H9 (cell line): Measurements from ENCODE around the gene PEPD. TPM values are rescaled to one million over a fixed set of nuclear protein-coding genes. Genes with fewer than 3 reads are reported as not detected.

Experiments used
- DNase-seq: peaks from one replicate; pipeline ENCODE4 v3.0.0-alpha.2; 2017
- H2AFZ ChIP-seq: one replicate; pipeline ENCODE4 v1.6.1; 2013; ENCODE audit warnings: mild to moderate bottlenecking, low read length, control low read depth, moderate library complexity
- H2AK5ac ChIP-seq: 2 replicates; pipeline ENCODE4 v1.6.1; 2013; ENCODE audit warnings: low read length, control low read depth, mixed read lengths; ENCODE audit not compliant: insufficient read length
- H2BK120ac ChIP-seq: one replicate; pipeline ENCODE4 v1.6.1; 2013; ENCODE audit warnings: low read depth, mild to moderate bottlenecking, low read length, control low read depth, inconsistent platforms; ENCODE audit not compliant: poor library complexity, severe bottlenecking
- H2BK12ac ChIP-seq: 2 replicates; pipeline ENCODE4 v1.6.1; 2013; ENCODE audit warnings: low read length, control low read depth, mixed read lengths, low read depth; ENCODE audit not compliant: insufficient read length
- H2BK15ac ChIP-seq: 2 replicates; pipeline ENCODE4 v1.6.1; 2013; ENCODE audit warnings: low read depth, low read length, control low read depth
- H2BK20ac ChIP-seq: one replicate; pipeline ENCODE4 v1.6.1; 2013; ENCODE audit warnings: low read depth, mild to moderate bottlenecking, low read length, control low read depth, inconsistent platforms; ENCODE audit not compliant: poor library complexity, severe bottlenecking
- H2BK5ac ChIP-seq: 2 replicates; pipeline ENCODE4 v1.6.1; 2013; ENCODE audit warnings: low read length, control low read depth, mixed read lengths; ENCODE audit not compliant: insufficient read length
- H3K14ac ChIP-seq: 2 replicates; pipeline ENCODE4 v1.6.1; 2013; ENCODE audit warnings: low read length, control low read depth; ENCODE audit not compliant: insufficient read depth
- H3K18ac ChIP-seq: 2 replicates; pipeline ENCODE4 v1.6.1; 2013; ENCODE audit warnings: low read depth, mild to moderate bottlenecking, mixed read lengths, low read length, control low read depth; ENCODE audit not compliant: insufficient read length
- H3K23ac ChIP-seq: 2 replicates; pipeline ENCODE4 v1.6.1; 2013; ENCODE audit warnings: low read length, control low read depth, mixed read lengths, low read depth; ENCODE audit not compliant: insufficient read length
- H3K23me2 ChIP-seq: 2 replicates; pipeline ENCODE4 v1.6.1; 2013; ENCODE audit warnings: low read depth, mild to moderate bottlenecking, mixed read lengths, low read length, control low read depth; ENCODE audit not compliant: insufficient read length, poor library complexity, severe bottlenecking
- H3K27ac ChIP-seq: 2 replicates; pipeline ENCODE4 v1.5.1; 2013; ENCODE audit warnings: low read length, control low read depth, mixed read lengths, low read depth; ENCODE audit not compliant: insufficient read length
- H3K27me3 ChIP-seq: 2 replicates; pipeline ENCODE4 v1.6.1; 2013; ENCODE audit warnings: low read length, control low read depth, inconsistent platforms; ENCODE audit not compliant: insufficient read depth
- H3K4ac ChIP-seq: 2 replicates; pipeline ENCODE4 v1.6.1; 2013; ENCODE audit warnings: low read depth, mild to moderate bottlenecking, control low read depth, inconsistent platforms, low read length, moderate library complexity
- H3K4me1 ChIP-seq: 2 replicates; pipeline ENCODE4 v1.6.1; 2013; ENCODE audit warnings: low read length, control low read depth, inconsistent platforms; ENCODE audit not compliant: insufficient read depth
- H3K4me2 ChIP-seq: 2 replicates; pipeline ENCODE4 v1.6.1; 2013; ENCODE audit warnings: low read length, control low read depth, mixed read lengths; ENCODE audit not compliant: insufficient read length, insufficient read depth
- H3K56ac ChIP-seq: 2 replicates; pipeline ENCODE4 v1.6.1; 2013; ENCODE audit warnings: low read depth, mild to moderate bottlenecking, mixed read lengths, low read length, control low read depth; ENCODE audit not compliant: insufficient read length
- H3K79me1 ChIP-seq: 2 replicates; pipeline ENCODE4 v1.6.1; 2013; ENCODE audit warnings: low read depth, mild to moderate bottlenecking, moderate library complexity, low read length, control low read depth, inconsistent platforms; ENCODE audit not compliant: insufficient read depth, poor library complexity, severe bottlenecking
- H3K79me2 ChIP-seq: 2 replicates; pipeline ENCODE4 v1.6.1; 2013; ENCODE audit warnings: low read length, control low read depth, inconsistent platforms; ENCODE audit not compliant: insufficient read depth
- H3K9ac ChIP-seq: 2 replicates; pipeline ENCODE4 v1.6.1; 2013; ENCODE audit warnings: low read length, control low read depth, mixed read lengths; ENCODE audit not compliant: insufficient read length; ENCODE audit errors: extremely low read depth
- H3K9me3 ChIP-seq: one replicate; pipeline ENCODE4 v1.6.1; 2013; ENCODE audit warnings: low read depth, low read length, inconsistent platforms; ENCODE audit not compliant: control insufficient read depth
- H3T11ph ChIP-seq: one replicate; pipeline ENCODE4 v1.6.1; 2013; ENCODE audit warnings: mild to moderate bottlenecking, low read length, control low read depth, inconsistent platforms
- H4K20me1 ChIP-seq: one replicate; pipeline ENCODE4 v1.6.1; 2013; ENCODE audit not compliant: control insufficient read depth, insufficient read length, insufficient read depth
- H4K5ac ChIP-seq: 2 replicates; pipeline ENCODE4 v1.6.1; 2013; ENCODE audit warnings: low read depth, mild to moderate bottlenecking, mixed read lengths, low read length, control low read depth; ENCODE audit not compliant: insufficient read length
- H4K8ac ChIP-seq: replicated peaks from 2 replicates; pipeline ENCODE4 v1.6.1; 2013; ENCODE audit warnings: low read length, control low read depth, mixed read lengths, low read depth; ENCODE audit not compliant: insufficient read length
- H4K91ac ChIP-seq: 2 replicates; pipeline ENCODE4 v1.6.1; 2013; ENCODE audit warnings: low read depth, mild to moderate bottlenecking, moderate library complexity, mixed read lengths, low read length, control low read depth; ENCODE audit not compliant: insufficient read length
- H3K27ac Mint-ChIP-seq, 3 experiments: 2 replicates in 2 of 3; 3 replicates in 1 of 3; pipeline ENCODE4 v1.8.0; 2020 to 2021; ENCODE audit warnings: mixed read lengths in 3 of 3, mild to moderate bottlenecking in 1 of 3, moderate library complexity in 1 of 3
- H3K27me3 Mint-ChIP-seq: 2 replicates; pipeline ENCODE4 v1.8.0; 2021; ENCODE audit warnings: low read depth, mild to moderate bottlenecking, moderate library complexity, mixed read lengths
- H3K36me3 Mint-ChIP-seq, 3 experiments: 2 replicates in 2 of 3; 3 replicates in 1 of 3; pipeline ENCODE4 v1.8.0; 2020 to 2021; ENCODE audit warnings: low read depth in 3 of 3, mixed read lengths in 3 of 3; ENCODE audit not compliant: insufficient read depth in 1 of 3
- H3K4me1 Mint-ChIP-seq, 2 experiments: 2 replicates each; pipeline ENCODE4 v1.8.0; 2020; ENCODE audit warnings: mixed read lengths in 2 of 2
- H3K4me3 Mint-ChIP-seq, 2 experiments: 2 replicates in 1 of 2; 3 replicates in 1 of 2; pipeline ENCODE4 v1.8.0; 2020 to 2021; ENCODE audit warnings: mild to moderate bottlenecking in 2 of 2, mixed read lengths in 2 of 2, moderate library complexity in 1 of 2
- H3K9me3 Mint-ChIP-seq, 2 experiments: 2 replicates in 1 of 2; 3 replicates in 1 of 2; pipeline ENCODE4 v1.8.0; 2020; ENCODE audit warnings: mild to moderate bottlenecking in 2 of 2, mixed read lengths in 2 of 2, moderate library complexity in 1 of 2
- WGBS: extraction: QIAGEN DNeasy Blood & Tissue Kit; methylation state at CpG from one replicate; pipeline ENCODE4 v1.1.7; 2013; ENCODE audit warnings: missing lambda C conversion rate, low lambda C conversion rate, mixed read lengths; ENCODE audit not compliant: insufficient read length; ENCODE audit errors: extremely low coverage; 5-methylcytosine and 5-hydroxymethylcytosine counted together
- total RNA-seq: library from RNA; stranded (reverse); gene quantifications from 2 replicates; pipeline ENCODE4 v1.2.1, GENCODE V29; 2021
- TF ChIP-seq, protein P1 (sequence below): fragments of 200-600 bp; sonication (generic); conservative IDR thresholded peaks from 3 replicates; pipeline ENCODE4 v1.8.0; 2021; ENCODE audit warnings: antibody characterized with exemption, mild to moderate bottlenecking

Gene PEPD
- total RNA-seq, 1 experiment from 2014 or later, result 52.8 TPM

- Histone ChIP-seq H2AFZ (no peak overlapping the region), H3K14ac (no peak overlapping the region), H3K4me1 (no peaks in the 10 kb centered on the region), H4K5ac (no peak overlapping the region), H3T11ph (no peak overlapping the region), H2AK5ac (no peak overlapping the region), H3K23me2 (no peaks in the 10 kb centered on the region), H3K27ac (no peak overlapping the region), H3K18ac (no peak overlapping the region), H3K4me2 (no peak overlapping the region), H4K91ac (no peak overlapping the region), H4K20me1 (no peaks in the 10 kb centered on the region), H3K9ac (no peak overlapping the region), H2BK120ac (no peak overlapping the region), H3K4ac (no peak overlapping the region), H2BK15ac (no peak overlapping the region), H3K79me2 (no peaks in the 10 kb centered on the region), H2BK12ac (no peak overlapping the region), H3K56ac (no peak overlapping the region), H3K27me3 (no peaks in the 10 kb centered on the region), H4K8ac (no peak overlapping the region), H2BK5ac (no peak overlapping the region), H3K9me3 (no peaks in the 10 kb centered on the region), H3K79me1 (no peaks in the 10 kb centered on the region), H2BK20ac (no peak overlapping the region), H3K23ac (no peak overlapping the region)
- TF ChIP-seq, protein P1, sequence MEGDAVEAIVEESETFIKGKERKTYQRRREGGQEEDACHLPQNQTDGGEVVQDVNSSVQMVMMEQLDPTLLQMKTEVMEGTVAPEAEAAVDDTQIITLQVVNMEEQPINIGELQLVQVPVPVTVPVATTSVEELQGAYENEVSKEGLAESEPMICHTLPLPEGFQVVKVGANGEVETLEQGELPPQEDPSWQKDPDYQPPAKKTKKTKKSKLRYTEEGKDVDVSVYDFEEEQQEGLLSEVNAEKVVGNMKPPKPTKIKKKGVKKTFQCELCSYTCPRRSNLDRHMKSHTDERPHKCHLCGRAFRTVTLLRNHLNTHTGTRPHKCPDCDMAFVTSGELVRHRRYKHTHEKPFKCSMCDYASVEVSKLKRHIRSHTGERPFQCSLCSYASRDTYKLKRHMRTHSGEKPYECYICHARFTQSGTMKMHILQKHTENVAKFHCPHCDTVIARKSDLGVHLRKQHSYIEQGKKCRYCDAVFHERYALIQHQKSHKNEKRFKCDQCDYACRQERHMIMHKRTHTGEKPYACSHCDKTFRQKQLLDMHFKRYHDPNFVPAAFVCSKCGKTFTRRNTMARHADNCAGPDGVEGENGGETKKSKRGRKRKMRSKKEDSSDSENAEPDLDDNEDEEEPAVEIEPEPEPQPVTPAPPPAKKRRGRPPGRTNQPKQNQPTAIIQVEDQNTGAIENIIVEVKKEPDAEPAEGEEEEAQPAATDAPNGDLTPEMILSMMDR, result no peak
- Mint-ChIP-seq H3K9me3 (no peaks in the 10 kb centered on the region), H3K36me3 (no peaks in the 10 kb centered on the region), H3K27ac (no peak overlapping the region), H3K27me3 (no peaks in the 10 kb centered on the region), H3K4me1 (peaks cover 4 to 15% of the 10 kb centered on the region in 2 experiments), H3K4me3 (no peak overlapping the region)
- no CpG with 5 or more reads among the region's 20 CpGs for WGBS
- DNase-seq, result no peak
These were observed 102.5 kb downstream of the PEPD start for GRCh38 chr19:33418871-33419787.
